ENCODE measurements around the gene VTI1A. TPM values are rescaled to one million over a fixed set of nuclear protein-coding genes. Genes with fewer than 3 reads are reported as not detected.

The VTI1A gene
- total and polyA plus RNA-seq, 2 of the 8 experiments (the other 6 are each of a cell fraction or from before 2014, with no cell fraction given) = 6.0 to 20.0 TPM

- TF ChIP-seq CHD7 (IDR thresholded peaks at IDR 0.05; ENCODE audit: insufficient replicate concordance, low read length) (no peak), POLR2AphosphoS5 (IDR thresholded peaks at IDR 0.05; ENCODE audit: low read depth, low read length) (no peak), EGR1 (IDR thresholded peaks at IDR 0.05; ENCODE audit: borderline replicate concordance, low read depth, low read length) (no peak), YY1 (IDR thresholded peaks at IDR 0.05; ENCODE audit: low read depth, low read length) (no peak), ATF3 (IDR thresholded peaks at IDR 0.05; ENCODE audit: insufficient read depth, low read depth, low read length) (no peak), GABPA (IDR thresholded peaks at IDR 0.05; ENCODE audit: borderline replicate concordance, insufficient read depth, low read length) (no peak), HDAC2 (IDR thresholded peaks at IDR 0.05; ENCODE audit: borderline replicate concordance in 1 of 2, low read depth in 2 of 2, low read length in 2 of 2) (no peak), TCF12 (IDR thresholded peaks at IDR 0.05; ENCODE audit: low read depth, low read length) (no peak)
These were observed 308.6 kb downstream of the VTI1A start (continued) for GRCh38 chr10:112755446-112756234.
